ENCODE results near the gene UNK. TPM values are rescaled to one million over a fixed set of nuclear protein-coding genes. Genes with fewer than 3 reads are reported as not detected.
"Not testable (repeated sequence)": the region's sequence is repeated elsewhere in the genome, so short reads cannot be mapped to it uniquely, and the experiment has no call there.

The UNK gene
- total and polyA plus RNA-seq, 9 donors = 12.7 to 58.1 (median 39.9) TPM

GRCh38 chr17:75777296-75777922, 7.2 kb upstream of the UNK start:
- peak in 2 of 5 donors; percentile 10 to 20 for DNase-seq
- Histone ChIP-seq H3K27ac (peak overlapping the region in 1 of 2 donors; percentile 5), H3K9me3 (no peaks in the 10 kb centered on the region), H3K4me1 (ENCODE audit: insufficient read depth) (peaks cover 10% of the 10 kb centered on the region), H3K4me3 (peak overlapping the region; percentile 87), H3K36me3 (no peaks in the 10 kb centered on the region), H3K27me3 (no peaks in the 10 kb centered on the region)
- TF ChIP-seq POLR2A (IDR thresholded peaks at IDR 0.05) (no peak), CTCF (IDR thresholded peaks at IDR 0.05) (no peak), EP300 (IDR thresholded peaks at IDR 0.05) (no peak)
- intact Hi-C loops (cut with DNase I) = loop anchor here in 1 of 4 donors (10.0 kb wide), 1 partner anchor 97 kb away; the partner anchor contains the start of gene TRIM47
- 0 to 1% (median 0%) methylated on average over 2 of the region's 2 CpGs for WGBS, 3 donors

GRCh38 chr17:75778066-75778860, 6.3 kb upstream of the UNK start:
- intact Hi-C loops (cut with DNase I) = loop anchor here in 1 of 4 donors (10.0 kb wide), 1 partner anchor 97 kb away; the partner anchor contains the start of gene TRIM47
- DNase-seq, H3K36me3 ChIP-seq, H3K27me3 ChIP-seq, H3K9me3 ChIP-seq: not testable (repeated sequence)
- Histone ChIP-seq H3K27ac (peak overlapping the region; percentile 93 to 95), H3K4me1 (ENCODE audit: insufficient read depth) (peaks cover 11% of the 10 kb centered on the region), H3K4me3 (peak overlapping the region; percentile 87)
- whole genome bisulfite sequencing, 3 donors = 0 to 1% (median 0%) methylated on average over 18 to 19 of the region's 19 CpGs

- 0 to 1% (median 0%) methylated on average over 31 to 38 of the region's 38 CpGs for WGBS, 3 donors
- H3K4me1 ChIP-seq (ENCODE audit: insufficient read depth) = peaks cover 12% of the 10 kb centered on the region
Observed at GRCh38 chr17:75778861-75779249, 5.8 kb upstream of the UNK start.

GRCh38 chr17:75779250-75779986, 5.2 kb upstream of the UNK start:
- H3K36me3 ChIP-seq = no peaks in the 10 kb centered on the region
- 0 to 1% (median 0%) methylated on average over 73 to 84 of the region's 84 CpGs for WGBS, 3 donors
- peak overlapping the region; percentile 87 for H3K4me3 ChIP-seq
- DNase-seq = peak; percentile 96 to 98 (median 98)
- H3K4me1 ChIP-seq (ENCODE audit: insufficient read depth) = peaks cover 13% of the 10 kb centered on the region
- no peaks in the 10 kb centered on the region for H3K27me3 ChIP-seq
- peak; percentile 100 for TF ChIP-seq POLR2A (IDR thresholded peaks at IDR 0.05)
- peak in 1 of 3 donors; percentile 43 for TF ChIP-seq CTCF (IDR thresholded peaks at IDR 0.05)
- TF ChIP-seq EP300 (IDR thresholded peaks at IDR 0.05) = peak; percentile 90
- H3K9me3 ChIP-seq = no peaks in the 10 kb centered on the region
- H3K27ac ChIP-seq = peak overlapping the region; percentile 93 to 95
- intact Hi-C loops (cut with DNase I) = loop anchor here in 1 of 4 donors (10.0 kb wide), 1 partner anchor 95 kb away; the partner anchor contains the start of gene TRIM47

More at GRCh38 chr17:75778861-75779249, 5.8 kb upstream of the UNK start:
- TF ChIP-seq EP300 (IDR thresholded peaks at IDR 0.05) = no peak
- TF ChIP-seq POLR2A (IDR thresholded peaks at IDR 0.05) = peak; percentile 11
- TF ChIP-seq CTCF (IDR thresholded peaks at IDR 0.05) = peak in 2 of 3 donors; percentile 20 to 45
- Histone ChIP-seq H3K27ac (peak overlapping the region; percentile 93 to 95), H3K27me3 (no peaks in the 10 kb centered on the region), H3K9me3 (no peaks in the 10 kb centered on the region), H3K4me3 (peak overlapping the region; percentile 87), H3K36me3 (no peaks in the 10 kb centered on the region)
- no peak for DNase-seq
- intact Hi-C loops (cut with DNase I) = loop anchor here in 1 of 4 donors (10.0 kb wide), 1 partner anchor 96 kb away; the partner anchor contains the start of gene TRIM47

Measured in ovary (tissue), 9 donors.